ENCODE data around the gene CYTL1.

The CYTL1 gene

DNA sequence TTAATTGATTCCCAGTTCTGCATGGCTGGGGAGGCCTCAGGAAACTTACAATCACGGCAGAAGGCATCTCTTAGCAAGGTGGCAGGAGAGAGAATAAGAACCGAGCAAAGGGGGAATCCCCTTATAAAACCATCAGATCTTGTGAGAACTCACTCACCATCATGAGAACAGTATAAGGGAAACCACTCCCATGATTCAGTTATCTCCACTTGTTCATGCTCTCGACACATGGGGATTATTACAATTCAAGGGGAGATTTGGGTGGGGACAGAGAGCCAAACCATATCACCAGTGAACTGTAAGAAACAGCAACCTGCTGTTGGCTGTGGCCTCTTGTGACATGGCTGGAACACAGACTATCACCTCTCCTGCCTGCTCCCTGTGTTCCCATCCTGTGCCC, 7.1 kb upstream of the CYTL1 start:
- Histone ChIP-seq H3K36me3 (ENCODE audit: control insufficient read depth, insufficient read depth, low read length) (no peaks in the 10 kb centered on the region), H3K27me3 (replicated peaks; ENCODE audit: control insufficient read depth, insufficient read depth, low read length) (no peaks in the 10 kb centered on the region; the same call in 1 of the 2 replicates), H3K4me3 (replicated peaks; ENCODE audit: low read depth, low read length) (no peak overlapping the region)
- no peak for DNase-seq (ENCODE audit: extremely low read depth, insufficient read length)
- TF ChIP-seq CTCF (IDR thresholded peaks at IDR 0.05; ENCODE audit: insufficient read depth, low read length, poor library complexity, severe bottlenecking): no peak

DNA sequence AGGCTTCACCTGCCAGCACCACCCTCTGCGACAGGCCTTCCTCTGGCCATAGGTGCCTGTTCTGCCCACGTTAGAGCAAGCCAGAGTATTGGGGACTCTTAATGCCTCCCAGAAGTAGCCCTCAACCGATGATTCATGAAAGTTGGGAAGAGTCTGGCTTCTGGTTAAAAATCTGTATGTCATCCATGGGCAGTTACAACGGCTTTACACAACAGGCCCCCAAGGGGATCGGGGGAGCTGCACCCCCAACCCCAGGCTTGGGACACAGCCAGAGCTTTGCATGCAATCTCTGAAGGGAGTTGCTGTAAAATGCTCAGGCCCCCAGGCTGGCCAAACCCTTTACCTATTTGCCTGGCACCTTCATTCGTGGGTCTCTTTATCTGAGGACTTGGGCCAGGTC, 5.4 kb upstream of the CYTL1 start:
- Histone ChIP-seq H3K27me3 (replicated peaks; ENCODE audit: control insufficient read depth, insufficient read depth, low read length) (no peaks in the 10 kb centered on the region), H3K36me3 (ENCODE audit: control insufficient read depth, insufficient read depth, low read length) (no peaks in the 10 kb centered on the region), H3K4me3 (replicated peaks; ENCODE audit: low read depth, low read length) (no peak overlapping the region)
- no peak for DNase-seq (ENCODE audit: extremely low read depth, insufficient read length)
- TF ChIP-seq CTCF (IDR thresholded peaks at IDR 0.05; ENCODE audit: insufficient read depth, low read length, poor library complexity, severe bottlenecking): no peak

DNA sequence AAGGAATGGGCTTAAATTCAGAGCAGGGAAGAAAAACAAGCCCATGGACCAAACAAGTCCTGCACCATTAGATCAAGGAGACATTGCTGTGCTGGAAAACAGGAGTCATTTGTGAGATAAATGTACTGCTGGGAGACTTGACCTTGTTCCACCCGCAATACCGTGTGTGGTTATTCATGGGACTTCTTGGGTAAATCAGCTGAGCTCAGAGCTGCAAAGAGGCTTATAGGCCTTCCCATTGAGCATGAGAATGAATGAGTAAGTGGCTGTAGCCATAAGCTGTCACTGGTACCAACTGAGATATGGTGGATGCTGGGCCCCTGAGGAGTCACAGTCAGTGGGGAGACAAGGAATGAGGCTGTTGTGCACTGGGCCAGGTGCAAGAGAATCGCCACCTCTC, 2.3 kb upstream of the CYTL1 start:
- H3K36me3 ChIP-seq (ENCODE audit: control insufficient read depth, insufficient read depth, low read length): no peaks in the 10 kb centered on the region
- H3K4me3 ChIP-seq (replicated peaks; ENCODE audit: low read depth, low read length): no peak overlapping the region
- DNase-seq (ENCODE audit: extremely low read depth, insufficient read length): no peak
- no peak for TF ChIP-seq CTCF (IDR thresholded peaks at IDR 0.05; ENCODE audit: insufficient read depth, low read length, poor library complexity, severe bottlenecking)
- no peaks in the 10 kb centered on the region; the same call in 1 of the 2 replicates for H3K27me3 ChIP-seq (replicated peaks; ENCODE audit: control insufficient read depth, insufficient read depth, low read length)

GRCh38 chr4:5020341-5020740, 1.1 kb upstream of the CYTL1 start:
- DNase-seq (ENCODE audit: extremely low read depth, insufficient read length): no peak
- no peak overlapping the region for H3K4me3 ChIP-seq (replicated peaks; ENCODE audit: low read depth, low read length)
- no peak for TF ChIP-seq CTCF (IDR thresholded peaks at IDR 0.05; ENCODE audit: insufficient read depth, low read length, poor library complexity, severe bottlenecking)
- H3K27me3 ChIP-seq (replicated peaks; ENCODE audit: control insufficient read depth, insufficient read depth, low read length): no peaks in the 10 kb centered on the region; the same call in 1 of the 2 replicates
- no peaks in the 10 kb centered on the region for H3K36me3 ChIP-seq (ENCODE audit: control insufficient read depth, insufficient read depth, low read length)

GRCh38 chr4:5019796-5020195, 538 bp upstream of the CYTL1 start:
- Histone ChIP-seq H3K4me3 (replicated peaks; ENCODE audit: low read depth, low read length) (no peak overlapping the region), H3K36me3 (ENCODE audit: control insufficient read depth, insufficient read depth, low read length) (no peaks in the 10 kb centered on the region), H3K27me3 (replicated peaks; ENCODE audit: control insufficient read depth, insufficient read depth, low read length) (no peaks in the 10 kb centered on the region; the same call in 1 of the 2 replicates)
- no peak for DNase-seq (ENCODE audit: extremely low read depth, insufficient read length)
- TF ChIP-seq CTCF (IDR thresholded peaks at IDR 0.05; ENCODE audit: insufficient read depth, low read length, poor library complexity, severe bottlenecking): no peak

- H3K27me3 ChIP-seq (replicated peaks; ENCODE audit: control insufficient read depth, insufficient read depth, low read length): no peaks in the 10 kb centered on the region; the same call in 1 of the 2 replicates
- H3K4me3 ChIP-seq (replicated peaks; ENCODE audit: low read depth, low read length): no peak overlapping the region
- no peak for DNase-seq (ENCODE audit: extremely low read depth, insufficient read length)
- no peaks in the 10 kb centered on the region for H3K36me3 ChIP-seq (ENCODE audit: control insufficient read depth, insufficient read depth, low read length)
- TF ChIP-seq CTCF (IDR thresholded peaks at IDR 0.05; ENCODE audit: insufficient read depth, low read length, poor library complexity, severe bottlenecking): no peak
Measured at GRCh38 chr4:5018603-5019002, 655 bp downstream of the CYTL1 start.
